ENCODE measurements around the gene RAB3D.
A peak's percentile ranks its signal among the peaks of the same experiment; 100 is the strongest.
"Not testable (repeated sequence)": the region's sequence is repeated elsewhere in the genome, so short reads cannot be mapped to it uniquely, and the experiment has no call there.

RAB3D gene

DNA sequence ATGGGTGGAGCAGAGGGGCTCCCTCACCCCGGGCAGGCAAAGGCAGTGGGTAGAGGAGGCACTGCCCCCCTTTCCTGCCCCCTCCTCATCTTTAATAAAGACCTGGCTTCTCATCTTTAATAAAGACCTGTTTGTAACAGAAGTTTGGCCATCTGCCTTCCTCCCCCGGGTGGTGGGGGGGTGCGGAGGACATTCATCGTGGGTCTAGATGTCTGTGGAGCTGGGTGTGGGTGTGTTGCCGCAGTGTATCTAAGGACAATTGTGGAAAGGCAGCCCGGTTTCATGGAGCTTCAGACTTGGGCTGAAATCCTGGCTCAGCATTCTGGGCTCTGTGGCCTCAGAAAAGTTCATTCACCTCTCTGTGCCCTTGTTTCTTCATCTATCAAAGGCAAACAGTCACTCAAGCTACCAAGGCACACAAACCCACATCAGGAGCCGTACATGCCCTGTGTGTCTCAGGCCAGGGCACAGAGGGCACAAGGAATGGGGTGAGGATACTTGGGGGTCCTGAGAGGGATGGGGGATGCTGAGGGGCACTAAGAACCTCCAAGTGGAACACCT lies 26.2 kb upstream of the RAB3D start:
- DNase-seq, result no peak

DNA sequence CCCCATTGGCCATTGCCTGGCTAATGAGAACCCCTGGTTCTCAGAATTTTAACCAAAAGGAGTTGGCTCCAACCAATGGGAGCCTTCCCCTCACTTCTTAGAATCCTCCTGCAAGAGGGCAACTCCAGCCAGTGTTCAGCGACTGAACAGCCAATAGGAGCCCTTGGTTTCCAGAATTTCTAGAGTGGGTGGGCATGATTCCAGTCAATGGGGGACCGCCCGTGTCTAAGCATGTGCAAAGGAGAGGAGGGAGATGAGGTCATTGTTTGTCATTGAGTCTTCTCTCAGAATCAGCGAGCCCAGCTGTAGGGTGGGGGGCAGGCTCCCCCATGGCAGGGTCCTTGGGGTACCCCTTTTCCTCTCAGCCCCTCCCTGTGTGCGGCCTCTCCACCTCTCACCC lies 25.5 kb upstream of the RAB3D start:
- DNase-seq, result no peak

DNA sequence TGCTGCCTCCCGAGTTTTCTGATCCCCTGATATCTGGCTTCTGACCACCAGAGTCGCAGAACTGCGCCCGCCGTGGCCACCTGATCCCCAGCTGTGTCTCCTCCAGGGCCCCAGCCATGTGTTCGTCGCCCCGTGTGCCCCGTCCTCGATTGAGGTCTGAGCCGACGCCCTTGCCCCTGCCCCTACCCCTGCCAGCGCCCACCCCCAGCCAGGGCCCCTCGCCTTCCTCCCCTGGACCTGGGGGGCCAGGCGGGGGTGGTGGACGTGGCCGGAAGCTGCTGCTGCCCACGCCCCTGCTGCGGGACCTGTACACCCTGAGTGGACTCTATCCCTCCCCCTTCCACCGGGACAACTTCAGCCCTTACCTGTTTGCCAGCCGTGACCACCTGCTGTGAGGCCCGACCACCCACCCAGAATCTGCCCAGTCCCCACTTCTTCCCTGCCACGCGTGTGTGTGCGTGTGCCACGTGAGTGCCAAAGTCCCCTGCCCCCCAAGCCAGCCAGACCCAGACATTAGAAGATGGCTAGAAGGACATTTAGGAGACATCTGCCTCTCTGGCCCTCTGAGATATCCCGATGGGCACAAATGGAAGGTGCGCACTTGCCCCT lies 24.9 kb upstream of the RAB3D start:
- DNase-seq, result no peak

DNA sequence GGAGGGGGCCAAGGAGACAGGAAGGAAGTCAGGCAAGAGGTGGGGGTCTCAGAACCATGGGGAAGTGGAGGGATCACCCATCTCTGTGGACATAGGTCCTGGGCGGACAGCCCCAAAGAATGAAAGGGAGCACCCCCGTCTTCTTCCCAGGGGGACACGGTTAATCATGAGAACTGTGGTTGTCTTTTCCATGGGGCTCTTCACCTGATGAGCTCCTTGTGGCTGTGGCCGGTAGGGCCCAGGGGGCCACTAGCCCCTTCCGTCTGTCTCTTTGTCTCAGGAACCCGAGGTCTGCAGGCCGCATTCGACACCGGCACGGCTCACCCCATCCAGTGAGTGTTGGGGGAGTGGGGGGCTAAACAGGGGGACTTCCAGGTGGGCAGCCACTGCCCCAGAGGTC lies 24.4 kb upstream of the RAB3D start:
- no peak for DNase-seq

DNA sequence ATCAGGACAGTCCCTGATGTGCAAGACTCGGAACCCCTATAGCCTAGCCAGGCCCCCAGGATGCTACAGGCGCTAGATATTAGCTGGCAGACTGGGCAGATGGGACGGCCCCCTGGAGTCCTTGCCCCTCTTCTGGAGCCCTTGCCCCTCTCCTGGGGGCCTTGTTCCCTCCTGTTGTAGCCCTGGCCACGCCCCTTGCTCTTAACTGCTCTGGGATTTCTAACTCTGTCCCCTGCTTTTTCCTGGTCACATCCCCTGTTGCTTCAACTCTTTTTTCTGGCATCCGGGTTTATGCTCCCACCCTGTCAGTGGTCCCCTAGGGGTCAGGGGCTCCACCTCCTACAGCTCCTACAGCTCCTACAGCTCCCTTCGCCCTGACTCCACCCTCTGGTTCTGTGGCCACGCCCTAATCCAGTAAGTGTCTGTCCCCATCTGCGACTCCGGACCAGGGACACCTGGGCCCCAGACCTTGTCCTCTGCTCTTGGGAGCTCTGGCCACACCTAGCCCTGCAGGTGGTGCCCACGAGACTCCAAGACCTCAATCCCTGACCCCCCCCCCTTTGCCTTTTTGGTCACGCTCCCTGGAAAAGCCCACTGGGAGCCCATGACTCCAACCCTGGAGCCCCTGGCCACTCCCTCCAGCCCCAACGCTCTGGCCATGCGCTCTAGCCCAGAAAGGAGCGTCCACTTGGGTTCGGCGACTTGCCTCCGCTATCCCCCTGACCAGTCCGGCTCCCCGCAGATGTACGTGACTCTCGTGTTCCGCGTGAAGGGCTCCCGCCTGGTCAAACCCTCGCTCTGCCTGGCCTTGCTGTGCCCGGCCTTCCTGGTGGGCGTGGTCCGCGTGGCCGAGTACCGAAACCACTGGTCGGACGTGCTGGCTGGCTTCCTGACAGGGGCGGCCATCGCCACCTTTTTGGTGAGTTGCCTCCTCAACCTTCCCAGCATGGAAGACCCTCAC lies 22.6 kb upstream of the RAB3D start:
- DNase-seq, result no peak

DNA sequence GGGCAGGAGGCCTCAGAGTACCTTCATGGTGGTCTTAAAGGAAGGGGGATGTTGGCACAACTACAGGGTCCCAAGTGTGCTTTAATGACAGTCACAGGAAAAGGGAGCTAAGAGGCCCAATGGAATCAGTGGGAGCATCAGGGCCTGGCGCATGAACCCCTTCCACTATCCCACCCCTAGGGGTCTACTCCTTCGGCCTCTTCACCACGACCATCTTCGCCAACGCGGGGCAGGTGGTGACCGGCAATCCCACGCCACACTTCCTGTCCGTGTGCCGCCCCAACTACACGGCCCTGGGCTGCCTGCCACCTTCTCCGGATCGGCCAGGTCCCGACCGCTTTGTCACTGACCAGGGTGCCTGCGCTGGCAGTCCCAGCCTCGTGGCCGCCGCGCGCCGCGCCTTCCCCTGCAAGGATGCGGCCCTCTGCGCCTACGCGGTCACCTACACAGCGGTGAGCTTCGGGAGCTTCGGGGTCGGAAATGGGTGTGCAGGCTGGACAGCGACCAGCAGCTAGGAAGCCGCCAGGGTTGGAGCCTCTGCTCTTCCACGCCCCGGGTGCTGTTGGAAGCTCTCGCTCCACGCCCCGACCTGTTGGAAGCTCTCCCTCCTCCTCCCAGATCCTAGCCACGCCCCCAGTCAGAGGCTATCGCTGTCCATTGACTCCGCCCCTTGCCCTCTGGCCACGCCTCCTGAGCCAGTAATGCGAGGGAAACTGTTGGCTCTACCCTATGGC lies 21.7 kb upstream of the RAB3D start:
- no peak for DNase-seq

DNA sequence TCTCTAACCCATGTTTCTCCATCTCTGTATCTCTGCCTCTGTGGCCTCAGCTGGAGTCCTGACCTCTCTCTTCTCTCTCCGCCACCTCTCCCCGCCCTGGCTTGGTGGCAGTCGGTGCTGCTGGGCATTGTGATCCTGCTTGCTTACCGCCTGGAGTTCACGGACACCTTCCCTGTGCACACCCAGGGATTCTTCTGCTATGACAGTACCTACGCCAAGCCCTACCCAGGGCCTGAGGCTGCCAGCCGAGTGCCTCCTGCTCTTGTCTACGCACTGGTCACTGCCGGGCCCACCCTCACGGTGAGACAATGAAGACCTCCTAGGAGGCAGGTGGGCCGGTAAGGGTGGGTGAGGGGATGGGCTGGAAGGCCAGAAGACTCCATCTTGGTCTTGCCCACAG lies 20.0 kb upstream of the RAB3D start:
- DNase-seq, result no peak

DNA sequence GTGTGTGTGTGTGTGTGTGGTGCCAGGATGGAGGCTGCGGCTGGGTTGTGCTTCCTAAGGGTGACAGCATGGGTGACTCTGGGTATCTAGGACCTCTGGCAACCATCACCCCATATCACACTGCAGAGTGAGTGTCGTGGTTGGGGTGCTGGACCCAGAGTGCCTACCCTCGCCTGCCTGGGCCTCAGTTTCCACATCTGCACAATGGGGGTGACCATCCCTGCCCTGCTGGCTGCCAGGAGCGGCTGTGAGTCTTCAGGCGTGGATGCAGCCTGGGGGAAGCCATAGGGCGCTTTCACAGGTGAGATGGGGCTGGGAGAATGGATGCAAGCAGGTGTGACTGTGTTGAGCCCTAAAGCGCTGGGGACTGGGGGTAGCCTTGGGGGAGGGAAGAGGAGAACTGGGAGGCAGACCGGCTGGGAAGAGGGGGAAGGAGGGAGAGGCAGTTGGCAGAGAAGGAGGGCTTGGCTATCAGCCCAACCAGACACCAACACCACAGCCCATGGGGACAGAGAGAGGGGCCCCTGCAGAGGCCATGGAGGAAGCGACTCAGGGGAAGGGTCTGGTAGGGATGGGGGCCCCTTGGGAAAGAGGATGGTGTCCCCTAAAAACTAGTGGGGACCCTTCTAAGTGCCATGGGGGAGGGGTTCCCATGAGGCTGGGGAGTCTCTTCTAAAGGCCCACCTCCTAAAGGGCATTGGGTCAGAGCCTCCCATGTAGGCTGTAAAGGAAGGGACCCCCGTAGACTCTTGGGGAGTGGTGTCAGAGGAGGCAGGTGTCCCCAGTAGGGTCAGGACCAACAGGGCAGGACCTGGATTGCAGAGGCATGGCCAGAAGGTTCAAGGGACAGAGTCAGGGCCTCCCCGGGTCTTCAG lies 17.5 kb upstream of the RAB3D start:
- no peak for DNase-seq

DNA sequence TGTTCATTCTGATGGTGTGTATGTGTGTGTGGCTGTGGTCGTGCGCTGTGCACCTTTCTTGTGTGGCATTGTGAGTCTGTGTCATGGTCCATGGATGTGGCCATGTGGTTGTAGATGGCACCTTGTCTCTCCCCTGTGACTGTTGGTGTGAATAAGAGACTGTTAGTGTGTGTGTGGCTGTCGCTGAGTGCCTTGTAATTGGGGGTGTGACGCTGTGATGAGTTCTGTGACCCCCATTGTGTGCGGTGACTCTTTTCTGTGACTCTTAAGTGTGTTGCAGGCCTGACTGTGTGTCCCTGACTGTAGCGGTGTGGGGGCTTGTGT lies 16.6 kb upstream of the RAB3D start:
- DNase-seq, result no peak

DNA sequence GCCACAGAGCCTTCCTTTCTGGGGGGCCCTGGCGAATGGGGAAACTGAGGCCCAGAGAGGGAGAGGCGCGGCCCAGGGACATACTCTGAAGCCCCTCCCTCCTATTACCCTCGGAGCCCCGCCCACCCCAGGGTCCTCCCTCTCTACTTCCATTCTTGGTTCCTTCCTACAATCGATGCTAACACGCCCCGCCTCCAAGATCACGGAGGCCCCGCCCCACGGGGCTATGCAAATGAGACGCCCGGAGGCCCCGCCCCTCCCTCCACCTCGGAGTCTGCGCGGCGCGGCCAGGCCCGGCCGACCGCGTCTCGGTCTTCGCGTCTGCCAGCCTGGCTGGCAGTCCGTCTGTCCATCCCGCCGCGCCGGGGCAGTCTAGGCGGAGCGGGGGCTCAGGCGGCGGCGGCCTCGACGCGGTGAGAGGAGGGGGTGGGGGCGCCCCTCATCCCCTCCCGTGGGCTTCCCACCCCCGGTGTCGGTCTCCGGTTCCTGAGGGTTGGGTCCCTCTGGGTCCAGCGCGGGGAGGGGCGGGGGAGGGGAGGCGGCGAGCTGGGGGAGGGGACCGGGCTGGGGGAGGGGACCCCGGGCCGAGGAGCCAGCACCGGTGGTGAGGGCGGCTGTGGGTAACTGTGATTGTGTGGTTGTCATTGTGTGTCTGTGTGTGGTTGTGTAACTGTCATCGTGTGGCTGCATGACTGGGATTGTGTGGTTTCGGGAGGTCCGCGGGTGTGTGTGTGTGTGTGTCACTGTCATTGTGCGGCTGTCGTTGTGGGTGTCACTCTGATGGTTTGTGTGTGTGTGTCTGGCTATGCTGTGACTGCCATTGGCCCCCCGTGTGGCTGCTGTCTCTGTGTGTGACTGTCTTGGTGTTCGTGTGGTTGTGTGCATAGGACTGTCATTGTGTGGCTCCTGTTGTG lies 16.0 kb upstream of the RAB3D start, which contains the start of gene PLPPR2:
PLPPR2 (plus strand) TSS at position 273 of the 914 bp plus-strand sequence. CDS start 2,242 bp downstream, outside the sequence.
- peak; percentile 70 to 72 for DNase-seq

DNA sequence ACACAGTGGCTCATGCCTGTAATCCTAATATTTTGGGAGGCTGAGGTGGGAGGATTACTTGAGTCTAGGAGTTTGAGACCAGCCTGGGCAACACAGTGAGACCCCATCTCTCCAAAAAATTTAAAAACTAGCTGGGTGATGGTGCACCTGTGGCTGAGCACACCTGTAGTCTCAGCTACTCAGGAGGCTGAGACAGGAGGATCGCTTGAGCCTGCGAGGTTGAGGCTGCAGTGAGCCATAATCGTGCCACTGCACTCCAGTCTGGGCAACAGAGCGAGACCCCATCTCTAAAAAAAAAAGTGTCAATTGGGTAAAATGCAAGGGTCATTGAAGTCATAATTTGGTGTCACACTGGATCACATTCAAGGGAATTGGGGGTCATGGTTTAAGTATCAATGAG lies 14.6 kb upstream of the RAB3D start:
- DNase-seq, result not testable (repeated sequence)

DNA sequence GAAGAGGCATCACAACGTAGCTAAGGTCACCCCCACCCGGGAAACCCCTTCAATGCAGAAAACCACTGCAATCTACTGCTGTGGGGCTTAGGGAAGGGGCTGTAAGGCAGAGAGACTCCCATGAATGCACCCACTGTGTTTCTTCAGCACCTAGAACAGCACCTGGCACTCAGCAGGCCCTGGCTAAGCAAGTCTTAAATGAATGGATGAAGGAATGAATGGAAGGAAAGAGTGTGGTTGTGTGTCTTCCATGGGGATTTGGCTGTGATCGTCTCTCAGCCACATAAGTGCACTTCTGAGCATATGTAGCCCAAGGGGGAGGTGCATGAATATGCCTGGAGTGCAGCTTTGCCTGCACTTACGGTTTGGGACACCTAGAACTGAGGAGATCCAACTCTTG lies 9.7 kb upstream of the RAB3D start:
- no peak for DNase-seq

DNA sequence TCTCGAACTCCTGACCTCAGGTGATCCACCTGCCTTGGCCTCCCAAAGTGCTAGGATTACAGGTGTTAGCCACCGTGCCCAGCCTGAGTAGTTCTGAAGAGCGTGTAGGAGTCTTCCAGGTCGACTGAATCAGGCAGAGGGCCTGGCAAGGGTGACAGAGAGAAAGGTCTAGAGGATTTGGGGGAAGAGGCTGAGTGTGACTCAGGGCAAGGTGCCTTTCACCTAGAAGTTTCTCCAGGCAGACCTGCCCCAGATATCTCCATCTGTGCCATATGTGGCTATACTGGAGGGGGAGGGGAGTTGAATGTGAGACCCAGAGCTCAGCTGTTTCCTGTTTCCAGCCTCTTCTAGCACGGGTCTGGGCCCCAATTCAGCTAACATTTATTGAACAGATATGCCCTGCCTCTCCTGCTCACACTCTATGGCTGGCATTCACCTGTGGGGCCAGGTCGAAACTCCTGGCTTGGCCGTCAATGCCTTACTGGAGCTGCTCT lies 8.1 kb upstream of the RAB3D start:
- DNase-seq, result no peak

DNA sequence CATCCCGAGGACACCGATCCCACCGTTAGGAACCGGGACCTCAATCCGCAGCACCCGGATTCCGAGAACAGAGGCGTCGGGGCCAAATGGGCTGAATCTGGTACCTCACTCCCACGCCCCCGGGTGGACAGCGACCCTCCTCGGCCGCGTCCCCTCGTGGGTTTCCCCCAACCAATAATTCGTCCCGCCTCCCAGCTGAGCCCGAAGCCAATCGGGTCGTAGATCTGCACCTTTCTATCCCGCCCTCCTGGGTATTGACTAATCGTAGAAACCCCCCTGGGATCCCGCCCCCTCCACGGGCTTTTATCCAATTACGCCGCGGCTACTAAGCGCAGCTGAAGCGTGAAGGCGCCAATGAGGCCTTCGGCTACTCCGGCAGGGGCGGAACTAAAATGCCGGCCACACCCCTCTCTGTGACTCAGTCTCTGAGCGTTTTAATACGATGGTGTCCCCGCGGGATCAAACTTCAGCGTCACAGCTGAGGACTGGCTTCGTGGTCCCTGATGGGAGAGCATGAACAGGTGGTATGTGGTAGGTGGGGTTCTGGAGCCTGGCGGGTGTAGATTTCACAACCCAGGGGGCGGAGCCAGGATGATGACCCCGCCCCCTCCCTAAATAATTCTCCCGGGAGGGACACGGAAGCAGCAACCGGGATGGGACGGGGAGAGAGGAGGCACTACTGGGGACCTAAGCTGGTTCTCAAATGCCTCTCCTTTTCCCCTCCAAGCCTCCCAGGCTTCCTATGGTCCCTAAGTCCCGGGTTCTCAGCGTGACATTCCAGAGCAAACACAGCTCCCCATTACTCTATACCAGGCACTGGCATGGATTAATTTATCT lies 6.9 kb upstream of the RAB3D start, which contains the start of the genes CCDC159 and TMEM205:
CCDC159 (plus strand) TSS at position 416 of the 837 bp plus-strand sequence; CDS start at position 504, 88 bp downstream.
TMEM205 (minus strand) TSS at position 165 of the 837 bp plus-strand sequence. CDS start 649 bp downstream, outside the sequence.
- DNase-seq, result peak; percentile 98 to 99

DNA sequence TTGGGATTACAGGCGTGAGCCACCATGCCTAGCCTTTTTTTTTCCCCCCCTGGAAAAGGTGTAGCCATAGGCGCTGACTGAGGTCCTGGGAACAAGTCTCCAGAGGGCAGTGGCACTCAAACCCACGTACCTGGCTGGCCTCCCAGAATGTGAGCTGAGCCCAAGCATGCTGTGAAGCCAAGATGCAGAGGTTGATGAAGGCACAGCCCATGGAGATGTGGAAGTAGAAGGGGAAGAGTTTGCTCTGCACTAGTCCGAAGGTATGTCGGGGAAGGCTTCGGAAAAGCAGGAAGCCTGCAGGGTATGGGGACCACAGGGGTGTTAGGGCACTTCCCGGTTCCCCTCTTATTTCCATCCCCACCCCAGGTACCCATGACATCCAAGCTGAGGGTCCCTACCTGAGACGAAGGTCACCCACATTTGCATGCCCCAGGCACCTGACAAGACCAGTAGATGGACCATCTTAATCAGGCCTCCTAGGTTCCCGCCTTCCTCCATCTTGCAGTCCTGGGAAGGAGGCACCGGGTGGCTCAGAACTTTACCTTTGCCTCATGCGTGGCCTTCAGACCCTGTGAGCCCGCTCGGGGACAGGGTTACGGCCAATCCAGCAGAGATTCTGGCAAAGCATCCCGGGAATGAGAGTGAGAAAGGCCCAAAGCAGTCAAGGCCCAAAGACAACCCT lies 5.8 kb upstream of the RAB3D start:
- DNase-seq, result no peak

DNA sequence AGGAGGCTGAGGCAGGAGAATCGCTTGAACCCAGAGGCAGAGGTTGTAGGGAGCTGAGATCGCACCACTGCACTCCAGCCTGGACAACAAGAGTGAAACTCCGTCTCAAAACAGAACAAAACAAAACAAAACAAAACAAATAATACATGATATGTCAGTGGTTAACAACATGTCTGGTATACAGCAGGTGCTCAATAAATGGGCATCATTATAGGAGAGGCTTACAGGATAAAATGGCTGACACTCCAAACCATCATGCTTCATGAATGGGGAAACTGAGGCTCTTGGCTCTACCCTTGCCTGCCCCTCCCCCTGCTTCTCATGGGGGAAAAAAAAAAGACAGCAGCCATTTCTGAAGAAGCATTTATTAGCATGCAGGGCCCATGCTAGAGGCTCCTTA lies 3.0 kb upstream of the RAB3D start:
- no peak for DNase-seq

DNA sequence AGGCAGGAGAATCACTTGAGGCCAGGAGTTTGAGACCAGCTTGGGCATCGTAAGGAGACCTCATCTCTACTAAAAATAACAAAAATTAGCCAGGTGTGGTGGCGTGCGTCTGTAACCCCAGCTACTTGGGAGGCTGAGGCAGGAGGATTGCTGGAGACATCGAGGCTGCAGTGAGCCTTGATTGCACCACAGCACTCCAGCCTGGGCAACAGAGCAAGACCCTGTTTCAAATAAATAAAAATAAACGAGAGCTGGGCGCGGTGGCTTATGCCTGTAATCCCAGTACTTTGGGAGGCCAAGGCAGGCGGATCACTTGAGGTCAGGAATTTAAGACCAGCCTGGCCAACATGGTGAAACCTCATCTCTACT lies 626 bp upstream of the RAB3D start:
- DNase-seq, result not testable (repeated sequence)

DNA sequence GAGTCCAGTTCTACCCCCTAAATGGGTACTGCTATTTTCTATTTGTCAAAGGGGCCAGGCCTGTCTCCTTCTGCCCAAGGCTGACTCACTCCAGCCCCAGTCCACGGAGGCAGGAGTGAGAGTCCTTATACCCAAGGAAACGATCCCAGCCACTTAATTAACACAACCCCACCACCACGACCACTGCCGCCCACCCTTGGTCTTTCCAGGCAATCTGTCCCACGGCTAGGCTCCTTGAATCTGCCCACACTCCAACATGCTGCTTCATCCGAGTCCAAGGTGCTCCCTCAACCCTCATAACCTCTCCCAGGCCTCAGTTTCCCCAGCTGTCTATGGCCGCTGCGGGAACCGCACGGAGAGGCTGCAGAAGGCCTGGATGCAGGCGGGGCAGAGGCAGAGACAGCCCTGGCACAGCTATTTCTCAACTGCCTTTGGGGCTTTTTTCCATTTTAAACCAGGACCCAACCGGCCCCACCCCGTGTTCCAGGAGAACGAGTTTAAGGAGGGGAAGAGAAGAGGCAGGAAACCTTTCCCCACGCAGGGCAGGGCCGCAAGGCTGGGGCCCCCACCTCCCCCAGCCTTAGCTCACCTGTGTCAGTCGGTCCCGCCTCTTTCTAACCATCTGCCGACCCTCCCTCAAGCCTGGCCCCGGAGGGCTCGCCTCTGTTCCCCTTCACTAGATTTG lies 746 bp downstream of the RAB3D start:
- no peak for DNase-seq

DNA sequence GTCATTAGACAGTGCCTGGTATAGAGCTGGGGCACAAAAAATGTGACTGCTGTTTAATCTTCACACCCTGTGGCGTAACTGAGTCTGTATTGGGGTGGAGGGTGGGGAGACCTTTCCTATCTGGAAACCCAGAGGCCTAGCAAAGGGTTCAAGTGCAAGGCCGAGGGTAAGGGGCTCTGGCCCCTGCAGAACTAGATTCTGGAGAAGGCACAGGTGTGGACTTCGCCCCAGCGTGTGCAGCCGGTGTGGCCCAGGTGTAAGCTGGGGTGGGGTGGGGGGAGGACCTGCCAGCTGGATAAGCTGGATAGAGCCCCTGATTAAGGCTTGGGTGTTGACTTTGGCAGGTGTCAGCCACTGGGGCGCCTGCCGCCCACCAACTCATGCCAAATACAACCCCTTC lies 1.3 kb downstream of the RAB3D start:
- no peak for DNase-seq

Data from hippocampal formation (tissue), 2 donors.